SU-DHL-6 (cell line): Measurements from ENCODE around the gene MAX.

Source experiments
- H2AFZ ChIP-seq: fragments of 200-600 bp; sonication (generic); 2 replicates; pipeline ENCODE4 v1.6.1; 2014; ENCODE audit warnings: low read depth, mild to moderate bottlenecking, moderate library complexity, mixed read lengths, antibody characterized with exemption, low read length; ENCODE audit not compliant: severe bottlenecking
- H3F3A ChIP-seq: fragments of 200-600 bp; shearing (Covaris generic); 2 replicates; pipeline ENCODE4 v1.6.0; 2016; ENCODE audit warnings: antibody characterized with exemption, mild to moderate bottlenecking; ENCODE audit not compliant: insufficient read depth
- H3K27ac ChIP-seq: fragments of 200-600 bp; sonication (generic); 2 replicates; pipeline ENCODE4 v1.5.1; 2016; ENCODE audit warnings: low read depth, mild to moderate bottlenecking, low read length, moderate library complexity, mixed read lengths
- H3K27me3 ChIP-seq: fragments of 200-600 bp; sonication (generic), shearing (Covaris generic); 2 replicates; pipeline ENCODE4 v1.6.0; 2014; ENCODE audit warnings: mild to moderate bottlenecking, low read length
- H3K36me3 ChIP-seq: fragments of 200-600 bp; sonication (generic); 2 replicates; pipeline ENCODE4 v1.6.1; 2014; ENCODE audit warnings: mild to moderate bottlenecking, low read length, mixed read lengths
- H3K4me2 ChIP-seq: fragments of 300-600, 200-600 bp; shearing (Covaris generic), sonication (generic); 2 replicates; pipeline ENCODE4 v1.6.0; 2014; ENCODE audit warnings: low read length, low read depth, mild to moderate bottlenecking; ENCODE audit not compliant: poor library complexity, severe bottlenecking
- H3K4me3 ChIP-seq: fragments of 200-600 bp; sonication (generic); 2 replicates; pipeline ENCODE4 v1.5.1; 2014; ENCODE audit warnings: antibody characterized with exemption, low read length, mild to moderate bottlenecking, mixed read lengths; ENCODE audit not compliant: insufficient read depth, poor library complexity, severe bottlenecking
- H3K79me2 ChIP-seq: fragments of 200-600 bp; sonication (generic); 2 replicates; pipeline ENCODE4 v1.6.1; 2014; ENCODE audit warnings: mild to moderate bottlenecking, low read length, moderate library complexity; ENCODE audit not compliant: insufficient read depth
- H3K9ac ChIP-seq: fragments of 200-600 bp; sonication (generic); 2 replicates; pipeline ENCODE4 v1.7.0; 2014; ENCODE audit warnings: mild to moderate bottlenecking, low read length
- H3K9me2 ChIP-seq: fragments of 200-600 bp; sonication (generic); replicated peaks from 2 replicates; pipeline ENCODE4 v1.6.1; 2014; ENCODE audit warnings: low read length; ENCODE audit not compliant: insufficient read depth
- H3K9me3 ChIP-seq: fragments of 200-600 bp; sonication (generic); 2 replicates; pipeline ENCODE4 v1.6.1; 2014; ENCODE audit warnings: low read length, mixed read lengths; ENCODE audit not compliant: insufficient read depth
- H4K20me1 ChIP-seq: fragments of 200-600 bp; sonication (generic); 2 replicates; pipeline ENCODE4 v1.6.1; 2014; ENCODE audit warnings: low read depth, mild to moderate bottlenecking, antibody characterized with exemption, low read length, moderate library complexity, mixed read lengths
- EZH2phosphoT487 ChIP-seq: fragments of 200-600 bp; sonication (generic), shearing (Covaris generic); conservative IDR thresholded peaks from 2 replicates; pipeline ENCODE4 v1.6.1; 2018; ENCODE audit warnings: mild to moderate bottlenecking, antibody characterized with exemption, low read length, moderate library complexity, mixed read lengths
- TF ChIP-seq, protein P1 (sequence below): fragments of 200-600 bp; sonication (generic); IDR thresholded peaks from one replicate; pipeline ENCODE4 v1.5.1; 2017; ENCODE audit warnings: antibody characterized with exemption, mild to moderate bottlenecking, low read length, moderate library complexity; ENCODE audit not compliant: insufficient read depth, poor library complexity, severe bottlenecking

The MAX gene

DNA sequence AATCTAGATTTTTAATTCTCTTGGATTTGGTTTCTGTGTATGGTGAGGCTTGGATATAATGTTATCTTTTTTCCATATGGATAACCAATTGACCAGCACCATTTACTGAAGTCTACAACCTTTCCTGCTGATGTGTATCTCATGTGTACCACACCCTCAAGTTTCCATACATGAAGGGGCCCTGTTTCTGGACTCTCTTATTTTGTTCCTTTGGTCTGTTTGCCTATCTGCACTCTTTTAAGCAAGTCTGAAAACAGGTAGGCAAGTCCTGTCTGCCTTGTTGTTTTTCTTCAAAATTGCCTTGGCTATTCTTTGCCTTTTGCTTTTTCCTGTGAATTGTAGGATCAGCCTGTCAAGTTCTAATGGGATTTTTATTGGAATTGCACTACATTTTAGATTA lies 44.6 kb downstream of the MAX start:
- Histone ChIP-seq H3K4me3 (no peak overlapping the region), H4K20me1 (no peaks in the 10 kb centered on the region), H3K36me3 (no peaks in the 10 kb centered on the region; the same call in 1 of the 2 replicates), H2AFZ (no peak overlapping the region), H3K79me2 (no peaks in the 10 kb centered on the region), H3K27me3 (no peaks in the 10 kb centered on the region), H3K9ac (no peak overlapping the region), H3K4me2 (no peak overlapping the region), H3K9me3 (no peaks in the 10 kb centered on the region), H3K27ac (no peak overlapping the region), H3K9me2 (no peaks in the 10 kb centered on the region), H3F3A (no peaks in the 10 kb centered on the region)
- TF ChIP-seq EZH2phosphoT487 = no peak
- TF ChIP-seq, protein P1, sequence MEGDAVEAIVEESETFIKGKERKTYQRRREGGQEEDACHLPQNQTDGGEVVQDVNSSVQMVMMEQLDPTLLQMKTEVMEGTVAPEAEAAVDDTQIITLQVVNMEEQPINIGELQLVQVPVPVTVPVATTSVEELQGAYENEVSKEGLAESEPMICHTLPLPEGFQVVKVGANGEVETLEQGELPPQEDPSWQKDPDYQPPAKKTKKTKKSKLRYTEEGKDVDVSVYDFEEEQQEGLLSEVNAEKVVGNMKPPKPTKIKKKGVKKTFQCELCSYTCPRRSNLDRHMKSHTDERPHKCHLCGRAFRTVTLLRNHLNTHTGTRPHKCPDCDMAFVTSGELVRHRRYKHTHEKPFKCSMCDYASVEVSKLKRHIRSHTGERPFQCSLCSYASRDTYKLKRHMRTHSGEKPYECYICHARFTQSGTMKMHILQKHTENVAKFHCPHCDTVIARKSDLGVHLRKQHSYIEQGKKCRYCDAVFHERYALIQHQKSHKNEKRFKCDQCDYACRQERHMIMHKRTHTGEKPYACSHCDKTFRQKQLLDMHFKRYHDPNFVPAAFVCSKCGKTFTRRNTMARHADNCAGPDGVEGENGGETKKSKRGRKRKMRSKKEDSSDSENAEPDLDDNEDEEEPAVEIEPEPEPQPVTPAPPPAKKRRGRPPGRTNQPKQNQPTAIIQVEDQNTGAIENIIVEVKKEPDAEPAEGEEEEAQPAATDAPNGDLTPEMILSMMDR = no peak

DNA sequence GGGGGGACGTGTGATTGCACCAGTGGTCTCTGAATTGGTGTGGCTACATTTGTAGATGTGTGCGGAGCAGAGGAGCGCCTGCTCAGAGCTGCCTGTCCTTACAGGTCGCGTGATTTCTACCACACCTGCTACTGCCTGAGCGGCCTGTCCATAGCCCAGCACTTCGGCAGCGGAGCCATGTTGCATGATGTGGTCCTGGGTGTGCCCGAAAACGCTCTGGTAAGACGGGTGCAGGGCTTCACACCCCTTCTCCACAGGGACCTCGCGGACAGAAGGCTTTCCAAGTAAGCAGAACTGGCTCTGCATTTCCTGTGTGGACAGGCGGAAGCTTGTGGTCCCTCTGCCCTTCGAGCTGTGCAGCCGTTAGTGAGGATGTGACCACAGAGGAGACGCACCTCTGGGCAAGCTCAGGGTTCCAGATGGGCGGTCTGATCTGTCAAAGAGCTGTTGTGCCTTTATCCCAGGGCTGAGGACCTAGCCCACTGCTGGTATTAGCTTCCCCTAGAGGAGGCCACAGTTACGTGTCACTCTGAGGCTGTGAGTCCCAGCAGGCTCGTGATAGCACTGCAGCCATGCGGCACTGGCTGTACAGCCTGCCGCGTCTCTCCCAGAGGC lies 47.7 kb downstream of the MAX start:
- H3F3A ChIP-seq = no peaks in the 10 kb centered on the region
- no peak overlapping the region for H3K4me2 ChIP-seq
- H3K27ac ChIP-seq = no peak overlapping the region
- H3K79me2 ChIP-seq = no peaks in the 10 kb centered on the region
- no peaks in the 10 kb centered on the region; the same call in 1 of the 2 replicates for H3K36me3 ChIP-seq
- no peak overlapping the region for H3K4me3 ChIP-seq
- H3K9ac ChIP-seq = no peak overlapping the region
- no peaks in the 10 kb centered on the region for H4K20me1 ChIP-seq
- no peaks in the 10 kb centered on the region for H3K9me3 ChIP-seq
- no peaks in the 10 kb centered on the region for H3K9me2 ChIP-seq
- TF ChIP-seq EZH2phosphoT487 = no peak
- TF ChIP-seq, protein P1 = no peak
- H2AFZ ChIP-seq = no peak overlapping the region
- no peaks in the 10 kb centered on the region for H3K27me3 ChIP-seq

DNA sequence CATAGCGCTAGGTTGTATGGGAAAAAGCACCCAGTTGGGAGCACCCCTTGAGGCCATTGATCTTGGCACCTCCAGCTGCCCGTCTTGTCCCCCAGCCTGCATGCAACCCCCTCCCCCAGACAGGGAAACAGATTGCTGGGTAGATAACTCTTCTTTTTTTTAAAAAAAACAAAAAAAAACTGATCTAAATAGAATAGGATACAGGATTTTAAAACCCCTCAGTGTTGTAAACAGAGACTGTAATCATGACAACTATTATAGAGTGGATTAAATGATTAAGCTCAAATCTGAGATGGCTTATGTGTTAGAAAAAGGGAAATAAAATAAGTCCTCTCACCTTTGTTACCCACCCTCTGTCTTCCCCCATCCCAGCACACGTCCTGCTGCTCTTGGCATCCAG lies 48.9 kb downstream of the MAX start:
- Histone ChIP-seq H3K79me2 (no peaks in the 10 kb centered on the region), H3K4me2 (no peak overlapping the region)
- TF ChIP-seq, protein P1 = no peak
- no peak for TF ChIP-seq EZH2phosphoT487

More for the DNA sequence above, 48.9 kb downstream of the MAX start:
- no peaks in the 10 kb centered on the region for H3K9me3 ChIP-seq
- H3K4me3 ChIP-seq = no peak overlapping the region
- no peaks in the 10 kb centered on the region for H3F3A ChIP-seq
- H3K36me3 ChIP-seq = no peaks in the 10 kb centered on the region
- H3K9ac ChIP-seq = no peak overlapping the region
- H2AFZ ChIP-seq = no peak overlapping the region
- H3K9me2 ChIP-seq = no peaks in the 10 kb centered on the region
- no peaks in the 10 kb centered on the region for H4K20me1 ChIP-seq
- no peaks in the 10 kb centered on the region for H3K27me3 ChIP-seq
- H3K27ac ChIP-seq = no peak overlapping the region
